ENCODE results near the gene VPS33A.

VPS33A gene

GRCh38 chr12:122205053-122205925 lies 61.0 kb downstream of the VPS33A start:
- no peak overlapping the region for H3K4me3 ChIP-seq (ENCODE audit: low read depth, low read length)

- peak overlapping the region; percentile 31 for H3K4me3 ChIP-seq (ENCODE audit: low read depth, low read length)
Observed at GRCh38 chr12:122204167-122205052, 61.9 kb downstream of the VPS33A start.

GRCh38 chr12:122203301-122204166 lies 62.8 kb downstream of the VPS33A start, which contains the start of gene B3GNT4:
TSS of gene B3GNT4 (plus strand) at chr12:122203709. CDS start at chr12:122204619, 910 bp downstream.
- peak within 1 kb of the TSS; percentile 49 for H3K4me3 ChIP-seq (ENCODE audit: low read depth, low read length)

- H3K4me3 ChIP-seq (ENCODE audit: low read depth, low read length) = peak overlapping the region; percentile 49
Observed at GRCh38 chr12:122202811-122203210, 63.5 kb downstream of the VPS33A start.

GRCh38 chr12:122202017-122202416 lies 64.3 kb downstream of the VPS33A start:
- no peak overlapping the region for H3K4me3 ChIP-seq (ENCODE audit: low read depth, low read length)

- no peak overlapping the region for H3K4me3 ChIP-seq (ENCODE audit: low read depth, low read length)
Observed at GRCh38 chr12:122201381-122201780, 64.9 kb downstream of the VPS33A start.

DNA sequence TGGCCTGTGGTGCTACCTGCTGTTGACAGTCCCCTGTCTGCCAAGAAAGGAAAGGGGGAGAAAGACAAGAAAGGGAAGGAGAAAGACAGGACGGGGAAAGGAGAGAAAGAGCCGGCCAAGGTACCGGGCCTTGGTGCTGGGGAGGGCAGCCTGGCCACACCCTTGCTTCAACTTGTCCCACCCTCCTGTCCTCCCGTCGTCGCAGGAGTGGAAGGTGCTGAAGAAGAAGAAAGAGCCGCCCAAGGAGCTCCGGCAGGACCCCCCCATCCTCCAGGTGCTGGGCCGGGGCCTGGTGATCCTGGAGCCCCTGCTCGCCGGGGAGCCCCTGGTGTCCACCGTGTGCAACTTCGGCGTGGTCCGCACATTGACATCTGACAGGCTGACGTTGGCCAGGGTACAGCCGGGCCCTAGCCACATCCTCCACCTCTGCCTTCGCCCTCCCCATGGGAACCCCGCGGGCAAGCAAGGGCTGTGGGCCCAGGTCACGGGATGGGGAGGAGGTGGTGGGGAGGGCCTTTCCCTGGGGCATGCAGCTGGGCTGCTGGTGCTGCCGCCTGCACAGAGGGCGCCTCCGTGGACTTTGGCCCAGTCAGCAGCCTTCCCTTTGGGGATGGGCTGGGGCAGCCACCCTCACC lies 65.6 kb downstream of the VPS33A start:
- no peak overlapping the region for H3K4me3 ChIP-seq (ENCODE audit: low read depth, low read length)

GRCh38 chr12:122199484-122200355 lies 66.6 kb downstream of the VPS33A start:
- H3K4me3 ChIP-seq (ENCODE audit: low read depth, low read length) = no peak overlapping the region

DNA sequence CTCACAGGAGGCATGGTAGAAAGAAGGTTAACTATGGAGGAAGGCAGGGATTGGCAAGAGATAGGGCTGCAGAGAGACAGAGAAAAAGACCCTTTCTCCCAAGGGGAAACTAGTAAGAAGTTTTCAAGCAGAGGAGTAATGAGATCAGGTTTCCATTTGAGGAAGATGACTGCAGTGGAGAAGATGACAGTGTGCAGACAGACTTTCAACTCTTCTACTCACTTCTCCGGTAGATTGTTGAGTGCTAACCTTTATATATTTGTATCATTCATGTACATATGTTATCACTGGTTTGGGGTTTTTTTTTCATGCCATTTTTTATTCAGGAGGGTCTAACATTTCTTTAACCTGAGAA lies 68.7 kb downstream of the VPS33A start:
- no peak overlapping the region for H3K4me3 ChIP-seq (ENCODE audit: low read depth, low read length)

DNA sequence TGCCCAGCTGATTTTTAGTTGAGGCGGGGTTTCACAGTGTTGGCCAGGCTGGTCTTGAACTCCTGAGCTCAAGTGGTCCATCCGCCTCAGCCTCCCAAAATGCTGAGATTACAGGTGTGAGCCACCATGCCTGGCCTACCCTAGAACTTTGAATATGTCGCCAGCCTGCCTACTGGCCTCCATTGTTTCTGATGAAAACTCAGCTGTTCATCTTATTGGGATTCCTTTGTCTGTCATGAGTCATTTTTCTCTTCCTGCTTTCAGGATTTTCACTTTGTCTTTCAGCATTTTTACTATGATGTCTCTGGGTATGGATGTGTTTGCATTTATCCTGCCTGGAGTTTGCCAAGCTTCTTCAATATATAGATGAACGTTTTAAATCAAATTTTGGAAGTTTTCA lies 70.9 kb downstream of the VPS33A start:
- H3K4me3 ChIP-seq (ENCODE audit: low read depth, low read length) = no peak overlapping the region

DNA sequence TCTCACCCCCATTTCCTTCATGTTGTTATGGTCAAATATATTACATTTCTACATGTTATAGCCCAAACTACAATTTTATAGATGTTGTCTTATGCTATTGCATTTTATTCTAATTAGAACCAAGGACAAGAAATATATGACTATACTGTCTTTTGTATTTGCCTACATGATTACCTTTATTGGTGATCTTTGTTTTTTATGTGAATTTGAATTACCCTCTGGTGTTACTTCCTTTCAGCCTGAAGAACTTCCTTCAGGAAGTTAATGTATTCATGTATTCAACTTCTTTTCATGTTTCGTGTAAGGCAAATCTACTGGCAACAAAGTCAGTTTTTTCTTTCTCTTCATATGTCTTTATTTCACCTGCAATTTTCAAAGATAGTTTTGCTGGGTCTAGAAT lies 71.5 kb downstream of the VPS33A start:
- H3K4me3 ChIP-seq (ENCODE audit: low read depth, low read length) = no peak overlapping the region

- H3K4me3 ChIP-seq (ENCODE audit: low read depth, low read length) = no peak overlapping the region
Observed at GRCh38 chr12:122192441-122192840, 73.9 kb downstream of the VPS33A start.

DNA sequence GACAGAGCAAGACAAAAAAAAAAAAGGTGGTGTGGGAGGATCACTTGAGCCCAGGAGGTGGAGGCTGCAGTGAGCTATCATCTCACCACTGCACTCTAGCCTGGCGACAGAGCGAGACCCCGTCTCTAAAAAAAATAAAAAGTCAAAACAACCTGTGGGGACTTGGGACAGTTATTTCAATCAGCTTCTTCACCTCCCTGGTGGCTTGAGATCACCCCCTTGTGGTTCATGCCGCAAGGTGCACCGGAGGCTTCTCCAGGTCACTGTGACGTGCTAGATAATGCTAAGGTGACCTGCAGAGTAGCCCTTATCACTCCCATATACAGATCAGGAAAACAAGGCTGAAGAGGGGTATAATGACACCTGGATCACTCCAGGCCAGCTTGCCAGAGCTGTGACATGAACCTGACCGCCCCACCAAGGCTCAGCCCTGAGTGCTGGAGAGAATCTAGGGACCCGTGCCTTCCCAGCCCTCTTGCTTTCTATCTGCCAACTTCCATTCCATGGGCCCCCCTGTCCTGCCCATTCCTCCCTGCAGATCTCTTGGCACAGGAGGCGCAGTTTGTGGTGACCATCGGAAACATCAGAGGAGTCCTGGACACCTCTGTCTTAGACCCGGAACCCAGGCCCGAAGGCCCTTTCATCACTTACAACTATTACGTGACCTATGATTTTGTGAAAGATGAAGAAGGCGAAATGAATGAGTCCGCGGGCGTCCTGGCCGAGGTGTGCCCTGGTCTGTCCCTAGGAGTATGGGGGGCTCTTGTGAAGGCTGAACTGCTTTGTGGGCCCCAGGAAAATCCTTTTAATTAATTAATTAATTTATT lies 75.2 kb downstream of the VPS33A start:
- no peak overlapping the region for H3K4me3 ChIP-seq (ENCODE audit: low read depth, low read length)

DNA sequence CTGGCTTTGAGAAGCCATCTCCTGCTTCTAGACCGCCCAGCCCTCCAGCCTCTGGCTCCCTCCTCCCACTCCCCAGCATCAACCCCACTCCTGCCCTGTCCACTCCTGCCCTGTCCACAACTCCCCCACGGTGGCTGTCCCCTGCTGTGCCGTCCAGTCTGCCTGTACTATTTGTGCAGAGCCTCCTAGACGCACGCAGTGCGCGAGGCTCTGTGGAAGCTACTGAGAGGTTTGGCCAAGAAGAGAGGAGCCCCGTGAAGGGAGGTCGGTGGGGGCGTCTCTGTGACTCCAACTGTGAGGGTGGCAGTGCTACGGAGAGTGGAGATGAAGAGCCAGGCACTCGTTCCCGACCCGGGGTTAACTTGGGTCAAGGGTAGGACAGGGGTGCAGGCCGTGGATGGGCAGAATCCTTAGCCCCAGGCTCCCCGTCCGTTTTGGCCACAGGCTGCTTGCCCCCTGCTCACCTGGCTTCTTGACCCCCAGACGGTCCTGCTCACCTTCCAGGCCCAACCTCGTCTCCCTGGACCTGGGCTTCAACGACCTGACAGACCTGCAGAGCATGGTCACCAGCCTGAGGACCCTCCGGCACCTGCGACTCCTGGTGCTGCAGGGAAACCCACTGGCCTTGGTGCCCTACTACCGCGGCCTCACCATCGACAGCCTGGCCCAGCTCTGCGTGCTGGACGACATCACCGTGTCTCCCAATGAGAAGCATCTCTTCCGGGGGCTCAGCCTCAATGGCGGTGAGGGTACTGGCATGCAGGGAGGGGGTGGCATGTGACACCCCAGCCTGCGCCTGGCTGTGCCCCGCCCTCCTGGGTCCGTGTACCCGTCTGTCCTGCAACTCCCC lies 76.4 kb downstream of the VPS33A start:
- H3K4me3 ChIP-seq (ENCODE audit: low read depth, low read length) = no peak overlapping the region

- H3K4me3 ChIP-seq (ENCODE audit: low read depth, low read length) = no peak overlapping the region
Observed at GRCh38 chr12:122187466-122187865, 78.8 kb downstream of the VPS33A start.

DNA sequence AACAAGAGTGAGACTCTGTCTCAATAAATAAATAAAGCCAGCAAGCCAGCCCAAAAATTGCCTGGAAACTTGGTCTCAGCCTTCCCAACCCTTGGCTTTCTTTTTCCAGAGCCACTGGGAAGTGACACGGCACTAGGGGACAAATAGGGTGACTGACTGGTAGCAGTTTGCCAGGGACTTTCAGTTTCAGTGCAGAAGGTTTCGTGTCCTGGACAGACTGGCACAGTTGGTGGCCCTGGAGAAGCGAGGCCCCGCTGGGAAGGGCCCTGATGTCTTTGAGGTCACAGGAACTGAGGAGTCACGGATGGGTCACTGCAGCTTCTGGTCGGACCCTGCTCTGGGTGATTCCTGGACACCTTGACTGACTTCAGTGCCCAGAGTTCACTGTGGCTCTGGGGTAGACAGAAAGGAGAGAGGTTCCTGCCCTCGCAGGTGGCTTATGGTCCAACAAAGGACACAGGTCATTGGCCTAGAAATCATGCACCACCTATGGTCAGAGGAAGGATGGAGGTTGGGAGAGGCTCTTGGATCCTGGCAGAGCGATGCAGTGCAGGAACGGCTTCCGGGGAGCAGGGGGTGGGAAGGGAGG lies 80.7 kb downstream of the VPS33A start:
- no peak overlapping the region for H3K4me3 ChIP-seq (ENCODE audit: low read depth, low read length)

GRCh38 chr12:122185079-122185478 lies 81.2 kb downstream of the VPS33A start:
- no peak overlapping the region for H3K4me3 ChIP-seq (ENCODE audit: low read depth, low read length)
